HG03457 (cell line): Measurements from ENCODE around the gene DHX16.
"Not testable (repeated sequence)": the region's sequence is repeated elsewhere in the genome, so short reads cannot be mapped to it uniquely, and the experiment has no call there.

Experiments used
- ATAC-seq: cut with Tn5 transposase; IDR thresholded peaks from one replicate; pipeline ENCODE4 v1.9.1; 2021; ENCODE audit warnings: moderate number of reproducible peaks; ENCODE audit not compliant: unreplicated experiment

The DHX16 gene

DNA sequence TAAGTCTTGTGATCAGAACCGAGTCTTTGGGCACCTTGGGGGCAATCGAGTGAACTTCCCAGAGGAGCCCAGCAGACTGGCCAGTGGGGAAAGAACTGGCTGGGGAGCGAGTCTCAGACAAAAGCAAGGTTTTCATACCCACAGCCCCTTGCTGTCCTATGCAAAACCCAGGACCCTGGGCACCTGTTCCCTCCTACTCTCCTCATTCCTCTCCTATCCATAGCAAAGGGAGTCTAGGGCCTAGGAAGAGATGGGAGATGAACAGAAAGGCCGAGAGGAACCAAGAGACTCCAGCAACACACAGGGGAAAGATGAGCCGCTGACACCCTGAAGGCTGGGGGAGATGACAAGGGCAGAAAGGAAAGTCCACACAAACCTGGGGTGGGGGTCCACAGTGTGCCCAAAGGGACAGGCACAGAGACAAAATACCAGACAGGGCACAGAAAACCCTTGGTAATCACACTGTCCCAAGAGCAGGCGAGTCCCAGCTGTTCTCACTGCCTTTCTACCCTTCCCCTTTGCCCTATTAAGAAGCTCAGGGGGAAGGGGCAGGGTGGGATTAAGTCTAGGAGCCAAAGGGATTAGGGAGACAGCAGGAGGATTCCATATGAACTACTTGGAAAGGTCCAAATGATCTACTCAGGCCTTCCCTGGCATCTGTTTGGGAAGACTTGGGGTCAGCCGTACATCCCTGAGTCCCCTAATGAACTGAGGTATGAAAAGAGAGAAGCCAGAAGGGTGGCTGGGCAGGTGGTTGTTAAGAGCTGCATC is 7.1 kb upstream of the DHX16 start:
- ATAC-seq = no peak

- ATAC-seq = no peak
These were observed 6.3 kb upstream of the DHX16 start for GRCh38 chr6:30678964-30679726.

- no peak for ATAC-seq
These were observed 4.0 kb upstream of the DHX16 start for GRCh38 chr6:30676660-30677285.

DNA sequence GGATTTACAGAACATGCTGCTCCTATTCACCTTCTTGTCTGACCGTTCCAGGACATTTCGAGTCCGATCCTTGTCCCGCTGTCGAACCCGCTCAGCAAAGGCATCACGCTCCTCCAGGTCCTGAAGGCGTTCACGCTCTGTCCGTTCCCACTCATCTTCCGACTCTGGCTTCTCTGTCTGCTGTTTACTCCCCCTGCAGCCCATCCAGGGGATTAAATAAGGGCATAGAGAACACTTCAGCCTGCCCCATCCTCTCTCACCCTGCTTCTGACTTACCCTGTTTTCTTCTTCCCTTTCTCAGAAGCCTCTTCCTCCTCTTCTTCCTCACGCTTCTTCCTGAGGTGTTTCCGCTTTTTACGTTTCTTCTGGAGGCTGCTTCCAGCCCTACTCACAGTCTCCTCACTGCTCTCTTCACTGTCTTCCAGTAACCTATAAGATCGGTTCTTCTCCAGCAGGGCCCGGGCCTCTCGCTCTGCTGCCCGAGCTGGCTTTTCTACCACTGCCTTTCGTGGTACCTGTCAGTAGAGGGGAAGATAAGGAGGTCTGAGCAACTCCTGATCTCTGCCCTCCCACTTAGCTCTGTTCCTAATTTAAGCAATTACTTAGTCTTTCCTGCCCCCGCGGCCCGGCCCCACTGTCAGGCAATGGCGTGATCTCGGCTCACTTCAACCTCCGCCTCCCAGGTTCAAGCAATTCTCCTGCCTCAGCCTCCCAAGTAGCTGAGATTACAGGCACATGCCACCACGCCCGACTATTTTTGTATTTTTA is 1.9 kb downstream of the DHX16 start:
- no peak for ATAC-seq

GRCh38 chr6:30666300-30666699 is 6.5 kb downstream of the DHX16 start:
- not testable (repeated sequence) for ATAC-seq

DNA sequence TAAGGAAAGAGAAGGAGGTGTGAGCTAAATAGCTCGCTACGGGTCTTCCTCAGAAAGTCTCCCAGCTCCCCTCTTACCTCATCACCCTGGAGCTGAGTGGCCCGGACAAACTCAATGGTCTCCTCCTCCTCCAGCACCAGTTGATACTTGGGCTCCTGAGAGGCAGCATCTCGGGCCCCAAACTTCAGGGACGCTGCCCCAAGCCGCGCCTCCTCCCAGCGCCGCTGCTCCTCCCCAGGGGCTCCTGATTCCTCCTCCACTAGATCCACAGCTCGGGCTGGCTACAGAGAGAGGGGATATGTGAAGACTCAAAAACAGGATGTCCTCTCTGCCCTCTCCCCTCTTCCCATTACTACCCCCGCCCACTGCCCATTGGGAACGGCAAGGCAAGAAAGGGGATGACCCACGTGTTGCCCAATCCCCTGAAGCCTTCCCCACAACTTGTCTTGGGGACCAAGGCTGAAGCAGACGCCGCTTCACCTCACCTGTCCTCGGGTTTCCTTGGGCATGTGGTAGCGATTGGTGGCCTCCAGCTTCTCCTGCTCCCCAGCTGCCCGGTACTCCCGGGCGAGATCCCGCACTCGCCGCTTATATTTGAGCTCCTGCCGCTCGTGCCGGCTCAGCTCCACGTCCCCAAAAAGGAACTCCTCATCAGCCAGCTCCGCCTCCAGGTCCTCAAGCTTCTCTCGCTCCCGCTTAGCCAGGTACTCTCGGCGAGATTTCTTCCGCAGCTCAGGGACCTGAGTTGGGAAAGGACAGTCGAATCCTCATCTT is 7.6 kb downstream of the DHX16 start:
- ATAC-seq = no peak

GRCh38 chr6:30657922-30658321 is 14.9 kb downstream of the DHX16 start:
- ATAC-seq = not testable (repeated sequence)

DNA sequence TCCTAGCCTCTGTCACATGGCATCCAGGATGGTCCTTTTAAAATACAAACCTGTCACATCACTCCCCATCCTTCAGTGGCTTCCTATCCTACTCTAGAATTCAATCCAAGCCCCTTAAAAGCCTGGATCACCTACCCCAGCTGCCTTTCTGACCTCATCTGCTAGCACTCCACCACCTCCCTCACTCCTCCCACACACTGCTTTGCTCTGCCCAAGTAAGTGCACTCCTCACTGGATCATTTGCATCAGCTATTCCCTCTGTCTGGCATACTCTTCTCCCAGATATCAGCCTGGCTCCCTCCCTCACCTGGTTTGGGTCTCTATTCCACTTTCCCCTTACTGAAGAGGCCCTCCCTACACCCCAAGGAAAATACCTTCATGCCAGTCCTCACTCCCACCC is 15.4 kb downstream of the DHX16 start:
- no peak for ATAC-seq

- no peak for ATAC-seq
These were observed 16.3 kb downstream of the DHX16 start for GRCh38 chr6:30656513-30656912.

DNA sequence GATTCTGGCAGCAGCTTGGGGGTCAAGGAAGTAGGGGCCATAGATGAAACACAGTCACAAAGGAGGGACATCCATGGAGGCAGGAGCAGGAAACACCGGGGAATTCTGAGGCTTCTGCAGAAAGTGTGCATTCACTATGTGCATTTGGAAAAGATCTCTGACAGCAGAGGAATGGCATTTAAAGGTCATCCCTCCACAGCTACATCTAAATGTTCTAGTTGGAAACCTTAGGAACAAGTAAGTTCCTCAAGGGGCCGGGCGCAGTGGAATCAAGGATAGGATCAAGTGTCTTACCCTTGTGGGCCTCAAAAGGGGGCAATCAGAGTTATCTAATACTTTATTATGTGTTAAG is 17.1 kb downstream of the DHX16 start:
- no peak for ATAC-seq

- no peak for ATAC-seq
These were observed 17.7 kb downstream of the DHX16 start for GRCh38 chr6:30654798-30655742.

- ATAC-seq = no peak
These were observed 21.7 kb downstream of the DHX16 start for GRCh38 chr6:30651143-30651542.

- peak; percentile 50 for ATAC-seq
These were observed 25.3 kb downstream of the DHX16 start for GRCh38 chr6:30647242-30648116.

DNA sequence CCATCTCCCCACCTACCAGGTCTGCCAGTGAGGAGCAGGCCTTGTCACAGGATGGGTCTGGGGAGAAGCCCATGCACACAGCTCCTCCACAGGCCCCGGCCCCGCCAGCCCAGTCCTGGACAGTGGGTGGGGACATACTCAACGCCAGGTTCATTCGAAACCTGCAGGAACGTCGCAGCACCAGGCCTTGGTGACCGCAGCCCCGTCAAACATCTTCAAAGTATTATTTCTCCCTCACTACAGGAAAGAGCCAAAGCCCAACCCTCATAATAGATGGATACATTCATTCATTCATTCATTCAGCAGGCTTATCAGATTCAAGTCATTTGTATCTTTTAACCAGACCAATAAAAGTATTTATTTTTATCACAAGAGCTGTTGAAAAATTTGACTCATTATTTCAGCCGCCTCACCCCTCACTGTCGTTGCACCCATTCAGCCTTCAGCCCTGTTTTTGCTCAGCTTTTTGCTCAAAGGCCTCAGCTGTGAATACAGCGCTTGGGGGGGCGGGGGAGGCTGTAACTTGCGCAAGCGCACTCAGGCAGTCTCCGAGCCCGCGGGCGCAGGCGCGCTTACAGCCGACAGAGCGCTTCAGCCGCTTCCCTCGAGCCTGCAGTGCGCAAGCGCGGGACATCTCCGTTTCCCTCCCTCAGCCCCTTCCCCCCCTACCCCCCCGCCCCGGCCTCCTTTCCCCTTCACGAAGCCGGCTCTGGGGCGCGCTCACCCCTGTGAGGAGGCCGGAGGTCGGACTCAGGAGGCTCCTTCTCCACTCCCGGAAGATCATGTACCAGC is 26.2 kb downstream of the DHX16 start, which contains the start of gene C6orf136:
C6orf136 (plus strand) TSS at position 684 of the 792 bp plus-strand sequence; CDS start at position 783, 99 bp downstream.
- peak; percentile 35 for ATAC-seq

DNA sequence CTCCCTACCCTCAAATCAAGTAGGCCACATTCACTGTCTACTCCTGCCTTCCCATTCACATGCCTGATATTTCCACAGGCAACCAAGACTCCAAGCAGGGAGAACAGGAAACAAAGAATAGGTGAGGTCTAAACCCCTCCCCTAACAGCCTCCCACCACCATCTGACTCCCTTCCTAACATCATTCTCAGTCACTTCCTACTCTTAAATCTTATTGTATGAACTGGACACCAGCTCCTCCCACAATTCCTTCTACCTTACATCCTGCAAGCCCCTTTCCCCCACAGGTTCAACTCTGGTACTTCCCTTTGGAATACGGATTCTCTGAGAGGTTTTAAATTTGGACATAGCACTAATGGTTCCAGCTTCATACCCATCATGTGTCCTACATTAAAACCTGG is 26.8 kb downstream of the DHX16 start:
- ATAC-seq = no peak

DNA sequence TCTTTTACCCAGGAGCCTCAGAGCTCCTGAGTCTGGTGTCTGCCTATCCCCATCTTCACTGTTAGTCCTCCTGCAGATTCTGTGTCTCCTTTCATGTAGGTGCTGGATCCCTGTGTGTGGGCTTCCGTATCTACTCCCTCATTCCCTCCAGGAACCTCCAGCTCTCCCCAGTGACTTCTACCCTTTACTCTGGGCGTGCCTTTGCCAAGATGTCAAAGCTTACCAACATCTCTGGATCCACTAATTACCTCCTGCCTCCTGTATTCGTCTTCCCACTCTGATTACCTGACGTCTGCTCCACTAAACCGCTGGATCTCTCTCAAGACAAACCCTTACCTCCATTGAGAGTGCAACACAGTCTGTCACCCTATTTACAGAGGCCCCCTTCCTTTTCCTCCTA is 28.0 kb downstream of the DHX16 start:
- ATAC-seq = no peak

DNA sequence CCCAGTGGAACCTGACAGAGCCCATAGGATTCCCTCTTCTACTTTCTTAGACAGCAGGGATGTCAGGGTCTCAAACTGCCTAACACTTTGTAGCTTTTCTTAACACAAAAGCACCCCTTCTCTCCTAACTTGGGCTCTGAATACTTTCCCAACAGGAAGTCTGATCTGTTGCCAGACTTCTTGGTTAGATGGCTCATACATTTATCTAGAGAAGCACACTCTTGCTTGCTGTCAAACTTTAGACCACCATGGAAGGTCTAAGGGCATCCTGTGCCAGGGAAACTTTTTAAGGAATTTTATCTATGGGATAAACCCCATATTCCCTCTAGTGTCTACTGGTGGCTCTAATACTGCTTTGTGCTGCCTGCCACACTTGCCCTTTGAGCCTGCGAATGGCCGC is 29.1 kb downstream of the DHX16 start:
- no peak for ATAC-seq
